K562 (cell line): Measurements from ENCODE around the gene GALR3. TPM values are rescaled to one million over a fixed set of nuclear protein-coding genes. Genes with fewer than 3 reads are reported as not detected.

ENCODE experiments used
- ARID1B ChIP-seq: fragments of 450-650 bp; IDR thresholded peaks from 2 replicates; pipeline ENCODE4 v1.6.1; 2016; ENCODE audit warnings: antibody characterized with exemption, mild to moderate bottlenecking, inconsistent platforms
- BACH1 ChIP-seq: fragments of 200-800 bp; sonication (Bioruptor generic); IDR thresholded peaks from 2 replicates; pipeline ENCODE4 v1.6.1; 2016; ENCODE audit warnings: missing genetic modification characterization, missing compliant biosample characterization
- DMBX1 ChIP-seq: fragments of 250-450 bp; sonication (Bioruptor Pico); IDR thresholded peaks from 2 replicates; pipeline ENCODE4 v1.8.0; 2022; ENCODE audit warnings: inconsistent platforms, mild to moderate bottlenecking, moderate library complexity, borderline replicate concordance
- E2F8 ChIP-seq: fragments of 450-650 bp; IDR thresholded peaks from 2 replicates; pipeline ENCODE4 v1.7.1; 2018; ENCODE audit warnings: mild to moderate bottlenecking, low read depth; ENCODE audit not compliant: partially characterized antibody
- ELF2 ChIP-seq: fragments of 250-450 bp; sonication (Bioruptor Pico); IDR thresholded peaks from 2 replicates; pipeline ENCODE4 v1.5.0; 2021; ENCODE audit warnings: mild to moderate bottlenecking
- ESRRA ChIP-seq: fragments of 450-650 bp; IDR thresholded peaks from 2 replicates; pipeline ENCODE4 v1.6.1; 2014; ENCODE audit warnings: low read depth, mild to moderate bottlenecking, moderate library complexity, borderline replicate concordance
- ETV6 ChIP-seq, 3 experiments: fragments of 150-350 bp in 1 of 3; sonication (generic) in 1 of 3; formaldehyde crosslinking in 1 of 3; IDR thresholded peaks; 2 replicates each; pipeline versions ENCODE4 v1.6.1 to v1.8.0; 2014 to 2022; ENCODE audit warnings: borderline replicate concordance in 2 of 3, low read depth in 2 of 3, antibody characterized with exemption in 1 of 3, low read length in 1 of 3, mild to moderate bottlenecking in 1 of 3, missing genetic modification reagents in 1 of 3
- L3MBTL2 ChIP-seq: fragments of 450-650 bp; IDR thresholded peaks from 2 replicates; pipeline ENCODE4 v1.6.1; 2016; ENCODE audit warnings: mild to moderate bottlenecking, moderate library complexity
- MYC ChIP-seq, 2 experiments: fragments of 250-450 bp in 1 of 2; sonication (Bioruptor Pico) in 1 of 2; IDR thresholded peaks; 2 replicates each; pipeline versions ENCODE4 v1.5.1 to v1.6.1; 2012 to 2021; ENCODE audit warnings: low read depth in 2 of 2, borderline replicate concordance in 1 of 2, improper control_type of control experiment in 1 of 2, low read length in 1 of 2, mild to moderate bottlenecking in 1 of 2, moderate library complexity in 1 of 2
- NFIC ChIP-seq: fragments of 450-650 bp; IDR thresholded peaks from 2 replicates; pipeline ENCODE4 v1.6.1; 2017; ENCODE audit warnings: mild to moderate bottlenecking, inconsistent platforms
- NFXL1 ChIP-seq: fragments of 450-650 bp; formaldehyde crosslinking; IDR thresholded peaks from 2 replicates; pipeline ENCODE4 v1.4.0; 2021; ENCODE audit warnings: mild to moderate bottlenecking
- NR1H2 ChIP-seq: sonication (generic); formaldehyde crosslinking; IDR thresholded peaks from 2 replicates; pipeline ENCODE4 v1.4.0; 2020; ENCODE audit warnings: mild to moderate bottlenecking, missing genetic modification reagents
- PHF21A ChIP-seq: fragments of 450-650 bp; IDR thresholded peaks from 2 replicates; pipeline ENCODE4 v1.6.1; 2017; ENCODE audit warnings: low read depth, borderline replicate concordance
- RAD21 ChIP-seq, 2 experiments: fragments of 250-450 bp in 1 of 2; fragments of 450-650 bp in 1 of 2; sonication (Bioruptor Pico) in 1 of 2; formaldehyde crosslinking in 1 of 2; IDR thresholded peaks in 1 of 2; conservative IDR thresholded peaks in 1 of 2; 2 replicates each; pipeline versions ENCODE4 v1.4.0 to v1.8.0; 2020 to 2022; ENCODE audit warnings: mild to moderate bottlenecking in 2 of 2, moderate library complexity in 1 of 2
- RBBP5 ChIP-seq: fragments of 200-600 bp; sonication (generic); IDR thresholded peaks from 2 replicates; pipeline ENCODE4 v1.6.1; 2012; ENCODE audit warnings: borderline replicate concordance, mild to moderate bottlenecking, low read length, control low read depth, inconsistent platforms; ENCODE audit not compliant: insufficient read depth, poor library complexity, severe bottlenecking
- RBM39 ChIP-seq: fragments of 200-400 bp; formaldehyde crosslinking; optimal IDR thresholded peaks from 2 replicates; pipeline ENCODE3; 2018; ENCODE audit warnings: low read depth, low read length
- RCOR1 ChIP-seq, 2 experiments: IDR thresholded peaks; 2 replicates each; pipeline ENCODE4 v1.6.1; 2012; ENCODE audit warnings: low read depth in 2 of 2, low read length in 2 of 2, borderline replicate concordance in 1 of 2, improper control_type of control experiment in 1 of 2
- SP1 ChIP-seq: sonication (generic); formaldehyde crosslinking; IDR thresholded peaks from 2 replicates; pipeline ENCODE4 v1.8.1; 2022; ENCODE audit warnings: mild to moderate bottlenecking, missing genetic modification reagents
- STAG1 ChIP-seq: sonication (generic); formaldehyde crosslinking; IDR thresholded peaks from 2 replicates; pipeline ENCODE4 v1.5.0; 2020; ENCODE audit warnings: missing genetic modification reagents, borderline replicate concordance
- STAT5A ChIP-seq: IDR thresholded peaks from 2 replicates; pipeline ENCODE4 v1.6.1; 2012; ENCODE audit warnings: low read length, inconsistent platforms, borderline replicate concordance
- TGIF2 ChIP-seq: sonication (generic); formaldehyde crosslinking; IDR thresholded peaks from 2 replicates; pipeline ENCODE4 v1.8.1; 2022; ENCODE audit warnings: mild to moderate bottlenecking, missing genetic modification reagents, moderate library complexity
- USF2 ChIP-seq: sonication (generic); formaldehyde crosslinking; IDR thresholded peaks from 2 replicates; pipeline ENCODE4 v1.5.0; 2020; ENCODE audit warnings: missing genetic modification reagents
- ZNF23 ChIP-seq: fragments of 250-450 bp; sonication (Bioruptor Pico); IDR thresholded peaks from 2 replicates; pipeline ENCODE4 v1.4.0; 2020; ENCODE audit warnings: mild to moderate bottlenecking
- ZNF324 ChIP-seq: fragments of 250-450 bp; sonication (Bioruptor Pico); IDR thresholded peaks from 2 replicates; pipeline ENCODE4 v1.4.0; 2020; ENCODE audit warnings: mild to moderate bottlenecking
- ZNF445 ChIP-seq: fragments of 250-450 bp; sonication (Bioruptor Pico); IDR thresholded peaks from 2 replicates; pipeline ENCODE4 v1.4.0; 2020; ENCODE audit warnings: low read depth, mild to moderate bottlenecking, moderate library complexity
- polyA plus RNA-seq, 8 experiments: library from polyadenylated mRNA; depleted of rRNA in 4 of 8; stranded (reverse) in 5 of 8; unstranded in 3 of 8; fragments of >200 nt; fragmentation: Nextera tagmentation in 2 of 8; fragmentation: Illumina TruSeq in 1 of 8; extraction: Ambion mirVana in 2 of 8; extraction: Trizol in 1 of 8; gene quantifications; 2 replicates each; pipeline versions ENCODE4 v1.2.1 to v1.2.3, GENCODE V29; 2011 to 2014; ENCODE audit warnings: inconsistent platforms in 1 of 8, missing spikeins in 1 of 8
- total RNA-seq, 7 experiments: library from RNA; depleted of rRNA in 6 of 7; stranded (reverse); fragments of >200 nt in 6 of 7; fragmentation: Illumina TruSeq in 2 of 7; extraction: Trizol in 2 of 7; gene quantifications; 2 replicates each; pipeline versions ENCODE4 v1.2.1 to v1.2.3, GENCODE V29; 2011 to 2021; ENCODE audit warnings: low replicate concordance in 1 of 7

The GALR3 gene
- total and polyA plus RNA-seq, 9 of the 15 experiments (the other 6 are each of a cell fraction or from before 2014, with no cell fraction given), result 0.13 TPM; not detected in 8

- no peak for TF ChIP-seq E2F8
- TF ChIP-seq ARID1B, result no peak
- TF ChIP-seq ZNF445, result no peak
- no peak for TF ChIP-seq L3MBTL2
- TF ChIP-seq DMBX1, result no peak
- no peak for TF ChIP-seq RBM39
- TF ChIP-seq ZNF324 (CRISPR knock-in tag), result no peak
- TF ChIP-seq NFIC, result no peak; the same call in 1 of the 2 replicates
- no peak for TF ChIP-seq ELF2
- TF ChIP-seq TGIF2, result no peak
- TF ChIP-seq ZNF23 (CRISPR knock-in tag), result no peak
- TF ChIP-seq MYC (IDR thresholded peaks at IDR 0.05; ENCODE audit: low read depth, low read length), result peak; percentile 50; the same call in 1 of the 2 replicates
- TF ChIP-seq MYC (CRISPR knock-in tag; IDR thresholded peaks at IDR 0.05; ENCODE audit: borderline replicate concordance, low read depth), result no peak
- TF ChIP-seq STAT5A, result no peak
- peak; percentile 88 for TF ChIP-seq ESRRA
- no peak for TF ChIP-seq ETV6 (IDR thresholded peaks at IDR 0.05; ENCODE audit: borderline replicate concordance in 1 of 2, low read depth in 2 of 2, low read length in 1 of 2)
- no peak for TF ChIP-seq ETV6 (CRISPR knock-in tag; IDR thresholded peaks at IDR 0.05; ENCODE audit: borderline replicate concordance)
- TF ChIP-seq PHF21A, result no peak
- peak; percentile 89 for TF ChIP-seq SP1 (CRISPR knock-in tag)
- peak; percentile 80 to 87 for TF ChIP-seq RAD21 (CRISPR knock-in tag; conservative IDR thresholded peaks at IDR 0.05 in 1 of 2, IDR thresholded peaks at IDR 0.05 in 1 of 2)
- no peak for TF ChIP-seq NFXL1
- peak in 1 of 2 experiments; percentile 27; a peak in 1 of 4 replicates for TF ChIP-seq RCOR1 (IDR thresholded peaks at IDR 0.05; ENCODE audit: borderline replicate concordance in 1 of 2, low read depth in 2 of 2, low read length in 2 of 2)
- TF ChIP-seq USF2, result no peak
- TF ChIP-seq BACH1 (tag), result no peak
- TF ChIP-seq NR1H2 (CRISPR knock-in tag), result no peak
- peak; percentile 46; the same call in 1 of the 2 replicates for TF ChIP-seq STAG1 (CRISPR knock-in tag)
- TF ChIP-seq RBBP5, result no peak
Measured at GRCh38 chr22:37817705-37818408, 5.3 kb upstream of the GALR3 start (continued).
